ENCODE results near the gene SPATA18.

DNA sequence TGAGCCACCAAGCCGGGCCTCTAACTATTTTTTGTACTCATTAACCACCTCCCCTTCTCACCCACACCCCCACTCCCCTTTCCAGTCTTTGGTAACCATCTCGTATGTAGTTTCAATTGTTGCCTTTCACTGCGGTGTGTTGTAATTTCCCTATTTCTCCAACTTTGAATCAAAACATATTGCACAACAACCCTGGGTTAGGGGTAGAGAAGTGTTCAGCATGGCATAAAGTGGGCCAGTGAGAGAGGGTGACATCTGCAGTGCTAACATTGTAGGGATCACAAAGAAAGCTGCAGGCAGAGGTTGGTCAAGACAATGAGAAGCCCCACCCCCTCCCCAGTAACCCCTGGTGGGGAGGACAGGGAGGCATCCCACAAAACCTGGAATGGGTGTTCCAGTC is 92.7 kb downstream of the SPATA18 start:
- TF ChIP-seq POLR2A (IDR thresholded peaks at IDR 0.05), result no peak
- TF ChIP-seq, protein P1, sequence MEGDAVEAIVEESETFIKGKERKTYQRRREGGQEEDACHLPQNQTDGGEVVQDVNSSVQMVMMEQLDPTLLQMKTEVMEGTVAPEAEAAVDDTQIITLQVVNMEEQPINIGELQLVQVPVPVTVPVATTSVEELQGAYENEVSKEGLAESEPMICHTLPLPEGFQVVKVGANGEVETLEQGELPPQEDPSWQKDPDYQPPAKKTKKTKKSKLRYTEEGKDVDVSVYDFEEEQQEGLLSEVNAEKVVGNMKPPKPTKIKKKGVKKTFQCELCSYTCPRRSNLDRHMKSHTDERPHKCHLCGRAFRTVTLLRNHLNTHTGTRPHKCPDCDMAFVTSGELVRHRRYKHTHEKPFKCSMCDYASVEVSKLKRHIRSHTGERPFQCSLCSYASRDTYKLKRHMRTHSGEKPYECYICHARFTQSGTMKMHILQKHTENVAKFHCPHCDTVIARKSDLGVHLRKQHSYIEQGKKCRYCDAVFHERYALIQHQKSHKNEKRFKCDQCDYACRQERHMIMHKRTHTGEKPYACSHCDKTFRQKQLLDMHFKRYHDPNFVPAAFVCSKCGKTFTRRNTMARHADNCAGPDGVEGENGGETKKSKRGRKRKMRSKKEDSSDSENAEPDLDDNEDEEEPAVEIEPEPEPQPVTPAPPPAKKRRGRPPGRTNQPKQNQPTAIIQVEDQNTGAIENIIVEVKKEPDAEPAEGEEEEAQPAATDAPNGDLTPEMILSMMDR (IDR thresholded peaks at IDR 0.05), result no peak
